ENCODE measurements around the gene IDI1. TPM values are rescaled to one million over a fixed set of nuclear protein-coding genes. Genes with fewer than 3 reads are reported as not detected.
A peak's percentile ranks its signal among the peaks of the same experiment; 100 is the strongest.
"Not testable (repeated sequence)": the region's sequence is repeated elsewhere in the genome, so short reads cannot be mapped to it uniquely, and the experiment has no call there.

IDI1 gene
- total RNA-seq, 4 donors from 2014 or later = 29.8 to 67.5 (median 60.4) TPM

- ATAC-seq (ENCODE audit: low FRiP score) = no peak
- no peak for TF ChIP-seq CTCF (IDR thresholded peaks at IDR 0.05)
- no peak for DNase-seq (ENCODE audit: low spot score)
Measured at GRCh38 chr10:1044964-1045363, 4.0 kb downstream of the IDI1 start.

- ATAC-seq (ENCODE audit: low FRiP score) (no peak), DNase-seq (ENCODE audit: low spot score) (no peak)
- no peak for TF ChIP-seq CTCF (IDR thresholded peaks at IDR 0.05)
Measured at GRCh38 chr10:1044146-1044545, 4.8 kb downstream of the IDI1 start.

GRCh38 chr10:1043532-1043995 is 5.4 kb downstream of the IDI1 start:
- TF ChIP-seq CTCF (IDR thresholded peaks at IDR 0.05) = no peak
- DNase-seq (ENCODE audit: low spot score) (no peak), ATAC-seq (ENCODE audit: low FRiP score) (peak; percentile 42)

- DNase-seq (ENCODE audit: low spot score) (no peak), ATAC-seq (ENCODE audit: low FRiP score) (no peak)
- no peak for TF ChIP-seq CTCF (IDR thresholded peaks at IDR 0.05)
Measured at GRCh38 chr10:1041514-1041913, 7.4 kb downstream of the IDI1 start.

- ATAC-seq (ENCODE audit: low FRiP score) (no peak), DNase-seq (ENCODE audit: low spot score) (no peak)
- TF ChIP-seq CTCF (IDR thresholded peaks at IDR 0.05) = no peak
Measured at GRCh38 chr10:1040133-1040532, 8.8 kb downstream of the IDI1 start.

- not testable (repeated sequence) for DNase-seq (ENCODE audit: low spot score); ATAC-seq (ENCODE audit: low FRiP score)
Measured at GRCh38 chr10:1038769-1039168, 10.2 kb downstream of the IDI1 start.

- ATAC-seq (ENCODE audit: low FRiP score) (no peak), DNase-seq (ENCODE audit: low spot score) (no peak)
- no peak for TF ChIP-seq CTCF (IDR thresholded peaks at IDR 0.05)
Measured at GRCh38 chr10:1037098-1037497, 11.8 kb downstream of the IDI1 start.

- no peak for DNase-seq (ENCODE audit: low spot score)
- TF ChIP-seq CTCF (IDR thresholded peaks at IDR 0.05) = no peak
- ATAC-seq (ENCODE audit: low FRiP score) = no peak
Measured at GRCh38 chr10:1036341-1036791, 12.6 kb downstream of the IDI1 start.
